NCI-H345 (cell line): ENCODE data around the gene SLC38A10.

Experiments
- DNase-seq: peaks from one replicate; lab custom pipeline; 2025; lab: John Stamatoyannopoulos, UW

The SLC38A10 gene

DNA sequence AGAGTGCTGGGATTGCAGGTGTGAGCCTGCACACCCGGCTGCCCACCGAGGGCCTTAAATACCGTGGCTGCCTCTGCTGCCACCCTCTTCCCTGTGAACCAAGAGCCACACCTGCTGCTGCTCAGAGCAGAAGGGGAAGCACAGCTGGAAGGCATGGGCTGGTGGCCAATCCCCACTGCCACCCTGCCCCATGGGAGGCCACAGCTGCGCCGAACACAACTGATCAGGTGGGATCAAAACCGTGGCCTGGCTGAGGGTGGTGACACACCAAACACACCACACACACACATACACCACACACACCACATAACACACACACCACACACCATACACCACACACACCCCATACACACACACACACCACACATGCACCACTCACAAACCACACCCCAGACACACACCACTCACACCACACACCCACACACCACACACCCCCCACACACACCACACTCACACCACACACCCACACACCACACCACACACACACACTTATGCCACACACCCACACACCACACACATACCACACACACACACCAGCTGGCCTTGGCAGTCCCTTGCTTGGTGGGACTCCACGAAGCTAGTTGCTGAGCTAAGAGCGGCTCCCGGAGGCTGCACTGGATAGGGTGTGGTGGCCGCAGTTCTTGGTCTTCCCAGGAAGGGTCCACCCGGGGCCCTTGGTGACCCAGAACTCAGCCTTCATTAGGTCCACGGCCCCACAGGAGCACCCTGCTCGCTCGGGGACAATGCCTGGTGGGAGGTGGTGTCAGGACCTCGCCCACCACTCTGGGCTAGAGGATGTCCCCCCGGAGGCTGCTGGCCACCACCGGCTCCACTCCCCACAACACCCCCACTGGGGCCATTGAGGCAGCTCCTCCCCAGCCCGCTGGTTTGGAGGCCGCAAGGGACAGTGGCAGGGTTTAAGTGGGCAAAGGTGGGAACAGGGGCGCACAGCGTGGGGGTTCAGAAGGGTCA lies 87.2 kb downstream of the SLC38A10 start:
- DNase-seq: peak; percentile 77

DNA sequence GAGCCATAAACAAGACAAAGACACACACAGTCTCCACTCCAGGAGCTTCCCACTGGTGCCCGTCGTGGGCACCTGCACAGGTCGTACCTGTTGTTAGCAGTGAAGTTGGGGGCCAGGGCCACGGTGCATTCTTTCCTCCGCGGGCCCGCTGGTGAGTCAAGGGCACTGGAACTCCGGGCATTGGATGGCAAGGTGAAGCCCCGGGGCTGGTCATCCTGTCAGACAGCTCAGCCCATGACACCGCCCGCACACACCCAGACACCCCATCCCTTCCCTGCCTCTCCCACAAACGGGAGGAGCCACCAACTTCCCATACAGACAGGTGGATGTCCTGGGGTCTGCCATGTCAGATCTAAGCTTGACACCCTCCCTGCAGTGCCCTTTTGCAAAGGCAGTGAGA lies 88.5 kb downstream of the SLC38A10 start:
- no peak for DNase-seq

DNA sequence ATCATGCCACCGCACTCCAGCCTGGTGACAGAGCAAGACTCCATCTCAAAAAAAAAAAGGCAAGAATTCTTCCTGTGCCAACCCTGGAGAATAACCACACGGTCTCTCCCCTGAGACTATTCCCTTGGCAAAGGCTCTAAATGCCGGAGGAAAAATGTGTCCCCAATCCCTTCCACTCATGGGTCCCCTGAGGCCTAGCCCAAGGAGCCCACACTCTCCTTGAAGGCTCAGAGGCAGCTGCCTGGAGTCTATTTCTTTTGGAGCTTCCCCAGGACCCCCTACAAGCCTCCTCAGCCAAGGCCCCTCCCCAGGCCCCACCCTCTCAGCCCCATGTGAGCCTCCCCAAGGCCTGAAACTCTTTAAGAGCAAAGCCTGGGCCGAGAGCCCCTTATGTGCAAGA lies 88.9 kb downstream of the SLC38A10 start:
- DNase-seq: no peak

DNA sequence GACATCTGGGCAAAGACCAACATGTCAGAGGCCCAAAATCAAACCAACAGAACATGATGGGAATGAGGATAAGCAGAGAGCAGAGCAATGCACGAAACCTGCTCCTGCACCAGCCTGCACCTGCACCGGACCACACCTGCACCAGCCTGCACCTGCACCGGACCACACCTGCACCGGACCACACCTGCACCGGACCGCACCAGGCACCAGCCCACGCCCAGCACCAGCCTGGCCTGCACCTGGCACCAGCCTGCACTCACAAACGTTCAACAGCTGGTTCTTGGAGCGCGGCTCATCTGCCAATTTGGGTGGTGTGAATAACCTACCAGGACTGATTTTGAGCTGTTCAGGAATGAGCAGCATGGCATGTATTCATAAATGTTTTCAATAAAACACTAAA lies 90.5 kb downstream of the SLC38A10 start:
- DNase-seq: no peak

DNA sequence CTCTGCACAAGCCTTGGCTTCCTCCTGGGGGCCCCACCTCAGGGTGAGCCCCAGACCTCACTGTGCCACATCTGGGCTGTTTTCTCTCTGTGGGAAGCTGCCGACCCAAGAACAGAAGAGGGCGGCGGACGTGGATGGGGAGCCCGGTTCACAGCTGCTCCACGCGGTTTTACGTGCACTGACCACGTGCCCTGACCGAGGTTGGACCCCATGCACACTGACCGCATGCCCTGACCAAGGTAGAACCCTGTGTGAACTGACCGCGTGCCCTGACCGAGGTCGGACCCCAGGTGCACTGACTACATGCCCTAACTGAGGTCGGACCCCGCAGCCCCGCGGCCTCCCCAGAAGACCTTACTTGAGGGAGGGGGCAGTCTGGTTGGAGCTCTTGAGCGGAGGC lies 92.0 kb downstream of the SLC38A10 start:
- DNase-seq: no peak

DNA sequence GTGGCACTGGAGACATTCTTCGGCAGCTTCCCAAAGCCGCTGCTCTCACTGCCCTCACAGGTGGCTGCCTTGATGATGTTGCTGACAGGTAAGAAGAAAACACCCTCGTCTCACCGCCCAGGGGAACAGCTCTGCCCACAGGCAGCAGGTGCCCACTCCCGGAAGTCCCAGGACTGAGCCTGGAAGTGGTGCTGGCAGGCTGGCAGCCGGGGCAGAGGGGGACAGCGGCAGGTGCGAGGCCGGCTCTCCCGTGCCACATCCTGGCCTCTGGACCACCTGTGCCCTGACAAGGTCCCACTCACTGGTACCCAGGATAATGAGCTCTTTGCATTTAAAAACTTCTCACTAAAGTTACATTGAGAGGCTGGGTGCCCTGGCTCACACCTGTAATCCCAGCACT lies 92.8 kb downstream of the SLC38A10 start:
- no peak for DNase-seq

DNA sequence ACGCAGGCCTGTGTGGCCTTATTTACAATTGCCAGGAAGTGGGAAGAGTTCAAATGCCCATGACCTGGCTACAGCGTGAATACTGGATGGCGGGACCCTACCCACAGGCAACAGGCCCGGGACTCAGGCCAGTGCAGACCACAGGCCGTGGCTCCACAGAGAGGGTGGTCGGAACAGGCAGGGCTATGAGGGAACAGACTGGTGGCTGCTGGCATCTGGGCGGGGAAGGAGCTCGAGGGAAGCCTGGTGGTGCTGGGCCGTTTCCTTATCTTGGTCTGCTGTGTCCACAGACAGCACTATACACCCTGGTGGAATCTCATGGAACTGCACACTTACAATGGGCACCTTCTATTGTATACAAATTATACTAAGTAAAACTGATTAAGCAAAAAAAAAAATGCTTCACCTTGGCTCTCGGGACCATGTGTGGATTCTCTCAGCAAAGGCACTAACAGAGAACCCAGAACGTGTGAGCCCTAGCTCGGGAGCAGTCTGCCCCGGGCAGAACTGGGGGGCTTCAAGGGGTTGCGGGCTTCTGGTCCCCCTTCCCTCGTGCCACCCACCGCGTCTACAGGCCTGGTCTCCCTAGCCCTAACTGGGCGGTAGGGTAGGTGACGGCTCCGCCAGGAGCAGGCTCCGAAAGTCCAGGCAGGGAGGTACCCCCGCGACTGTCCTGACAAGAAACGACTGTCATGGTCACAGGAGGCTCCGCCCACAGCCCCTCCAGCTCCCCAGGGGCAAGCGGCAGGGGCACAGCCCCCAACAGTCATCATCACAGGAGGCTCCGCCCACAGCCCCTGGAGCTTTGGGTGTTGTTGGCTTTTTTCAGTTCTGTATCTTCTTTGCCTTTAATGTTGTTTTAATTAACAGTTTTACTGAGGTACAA lies 94.2 kb downstream of the SLC38A10 start:
- no peak for DNase-seq

DNA sequence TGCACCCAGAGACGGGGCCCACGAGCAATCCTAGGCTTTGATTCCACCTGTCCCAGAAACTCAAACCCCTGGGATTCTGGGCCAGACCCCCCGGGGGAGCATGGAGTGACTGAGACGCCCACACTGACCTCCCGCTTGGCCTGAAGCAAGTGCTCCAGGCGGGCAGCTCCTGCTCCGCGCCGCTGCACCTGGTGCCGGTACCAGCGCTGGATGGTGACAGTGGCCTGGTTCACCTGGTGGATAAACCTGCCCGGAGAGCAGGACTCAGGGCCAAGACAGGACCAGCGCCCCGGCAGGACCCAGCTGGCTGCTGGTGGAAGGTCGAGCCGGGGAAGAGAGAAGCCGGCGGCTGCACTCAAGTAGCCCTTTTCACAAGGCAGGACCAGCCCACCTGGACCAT lies 94.9 kb downstream of the SLC38A10 start:
- DNase-seq: no peak

DNA sequence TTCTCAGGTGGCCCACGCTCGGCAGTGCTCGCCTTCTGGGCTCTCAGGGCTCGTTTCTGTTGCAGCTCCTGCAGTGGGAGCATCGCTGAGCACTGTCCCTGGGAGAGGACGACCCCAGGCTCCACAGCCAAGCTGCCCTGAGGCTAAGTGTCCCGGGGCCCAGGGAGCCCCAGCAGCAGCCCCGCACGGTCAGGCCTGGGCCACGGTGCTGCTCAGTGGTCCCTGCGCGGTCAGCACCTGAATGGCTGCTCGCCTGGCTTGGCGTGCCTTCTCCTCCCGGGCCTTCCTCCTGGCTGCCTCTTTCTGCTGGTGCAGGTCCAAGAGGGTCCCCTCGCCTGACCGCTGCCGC lies 95.7 kb downstream of the SLC38A10 start:
- DNase-seq: no peak

DNA sequence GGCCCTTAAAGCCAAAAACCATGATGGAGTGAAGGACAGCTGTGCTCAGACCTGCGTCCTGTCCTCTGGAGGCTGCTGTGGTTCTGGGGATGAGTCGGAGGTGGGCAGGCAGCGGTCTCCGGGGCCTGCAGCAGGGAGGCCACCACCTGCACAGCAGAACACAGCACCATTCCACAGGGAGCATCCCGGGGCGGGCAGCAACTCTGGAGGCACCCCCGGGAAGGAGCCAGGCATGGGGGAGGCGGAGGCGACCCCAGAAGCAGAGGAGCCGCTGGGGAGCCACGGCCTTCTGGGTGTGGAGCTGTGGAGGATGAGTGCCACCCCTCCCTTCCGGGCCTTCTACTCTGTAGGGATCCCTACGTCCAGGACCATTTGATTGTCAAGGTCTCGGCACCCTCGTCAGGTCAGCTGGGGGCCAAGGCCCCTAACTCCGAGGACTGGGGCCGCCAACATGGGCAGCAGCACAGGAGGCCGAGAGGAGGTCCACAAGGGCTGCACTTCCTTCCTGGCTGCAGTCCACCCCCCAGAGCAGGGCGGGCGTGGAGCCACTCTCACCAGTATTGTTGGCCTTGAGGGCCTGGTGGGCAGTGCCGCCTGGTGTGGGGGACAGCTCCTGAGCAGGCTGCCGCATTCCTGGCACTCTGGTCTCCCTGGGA lies 96.2 kb downstream of the SLC38A10 start:
- DNase-seq: no peak

DNA sequence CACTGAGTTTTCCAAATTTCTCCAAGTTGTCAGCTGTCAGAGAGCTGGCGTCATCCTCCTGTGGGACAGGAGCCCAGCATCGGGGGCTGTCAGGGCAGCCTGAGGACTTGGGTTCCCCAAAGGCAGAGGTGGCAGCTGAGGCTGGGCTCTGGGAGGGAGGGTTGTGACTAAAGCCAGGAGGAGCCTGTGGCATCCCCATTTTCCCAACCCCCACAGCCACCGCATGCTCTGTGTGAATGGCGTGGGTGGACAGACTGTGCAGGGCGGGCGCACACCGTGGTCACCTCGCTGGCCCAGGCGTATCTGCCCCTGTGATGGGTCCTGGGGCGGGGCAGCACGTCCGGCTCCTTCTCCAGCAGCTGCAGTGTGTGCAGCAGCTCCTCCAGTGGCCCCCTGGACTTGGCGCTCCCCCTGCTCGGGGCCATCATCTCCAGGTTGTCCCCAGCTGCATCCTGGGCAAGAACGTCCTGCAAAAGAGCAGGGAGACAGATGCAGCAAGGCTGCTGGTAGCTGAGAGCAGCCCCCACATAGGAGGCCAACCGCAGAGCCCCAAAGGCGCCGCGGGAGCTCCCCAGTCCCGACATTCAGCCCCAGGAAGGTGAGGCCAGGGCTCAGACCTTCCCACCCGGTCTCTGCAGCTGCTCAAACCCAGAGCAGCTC lies 97.1 kb downstream of the SLC38A10 start:
- no peak for DNase-seq

DNA sequence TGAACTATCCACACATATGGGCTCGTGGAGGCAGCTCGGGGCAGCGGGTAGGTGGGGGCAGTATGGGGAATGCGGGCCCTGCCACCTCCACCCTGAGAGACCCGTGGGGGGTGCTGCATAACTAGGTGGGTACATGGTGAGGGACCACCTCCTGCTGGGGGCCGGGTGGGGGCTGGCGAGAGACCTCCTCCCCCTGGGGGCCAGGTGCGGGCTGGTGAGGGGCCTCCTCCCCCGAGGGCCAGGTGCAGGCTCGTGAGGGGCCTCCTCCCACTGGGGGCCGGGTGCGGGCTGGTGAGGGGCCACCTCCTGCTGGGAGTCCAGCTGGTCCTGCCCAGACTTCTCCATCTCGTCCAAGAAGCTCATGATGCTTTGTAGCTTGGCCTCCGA lies 97.7 kb downstream of the SLC38A10 start:
- DNase-seq: no peak

DNA sequence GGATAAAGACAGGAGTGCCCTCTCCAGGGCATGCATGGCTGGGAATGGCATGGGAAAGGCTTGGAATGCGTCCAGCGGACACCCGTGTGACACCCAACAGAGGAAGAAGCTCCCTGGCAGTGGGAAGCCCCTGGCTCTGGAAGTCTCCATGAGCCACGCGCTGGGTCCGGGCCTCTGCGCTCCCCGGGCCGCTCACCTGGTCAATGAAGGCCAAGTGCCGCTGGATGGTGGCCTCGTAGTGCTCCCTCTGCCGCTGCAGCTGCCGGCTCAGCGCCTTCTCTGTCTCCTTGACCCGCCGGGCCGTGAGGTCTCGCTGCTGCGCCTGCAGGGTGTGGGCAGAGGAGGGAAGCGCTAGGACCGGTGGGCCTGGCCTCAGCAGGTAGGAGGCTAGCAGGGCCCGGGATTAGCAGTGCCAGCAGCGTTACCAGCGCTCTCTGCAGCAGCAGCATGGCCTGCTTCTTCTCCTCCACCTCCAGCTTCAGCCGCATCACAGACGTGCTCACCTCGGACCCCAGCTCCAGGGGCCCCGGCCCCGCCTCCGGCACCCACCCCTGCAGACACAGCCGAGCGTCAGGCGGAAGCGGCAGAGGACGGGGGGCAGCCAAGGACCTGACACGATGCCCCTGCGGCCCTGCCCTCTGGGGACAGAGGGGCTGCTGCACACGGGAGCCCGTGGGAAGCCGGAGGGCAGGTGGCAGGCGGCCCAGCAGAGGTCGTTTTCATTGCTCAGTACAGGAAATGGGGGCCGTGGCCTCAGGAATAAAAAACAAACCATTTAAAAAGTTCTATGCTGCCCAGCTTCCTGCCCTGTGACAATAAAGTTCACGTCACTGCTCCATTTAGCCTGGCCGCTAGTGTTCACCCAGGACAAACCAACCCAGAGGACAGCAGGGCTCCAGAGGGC lies 98.3 kb downstream of the SLC38A10 start:
- no peak for DNase-seq

DNA sequence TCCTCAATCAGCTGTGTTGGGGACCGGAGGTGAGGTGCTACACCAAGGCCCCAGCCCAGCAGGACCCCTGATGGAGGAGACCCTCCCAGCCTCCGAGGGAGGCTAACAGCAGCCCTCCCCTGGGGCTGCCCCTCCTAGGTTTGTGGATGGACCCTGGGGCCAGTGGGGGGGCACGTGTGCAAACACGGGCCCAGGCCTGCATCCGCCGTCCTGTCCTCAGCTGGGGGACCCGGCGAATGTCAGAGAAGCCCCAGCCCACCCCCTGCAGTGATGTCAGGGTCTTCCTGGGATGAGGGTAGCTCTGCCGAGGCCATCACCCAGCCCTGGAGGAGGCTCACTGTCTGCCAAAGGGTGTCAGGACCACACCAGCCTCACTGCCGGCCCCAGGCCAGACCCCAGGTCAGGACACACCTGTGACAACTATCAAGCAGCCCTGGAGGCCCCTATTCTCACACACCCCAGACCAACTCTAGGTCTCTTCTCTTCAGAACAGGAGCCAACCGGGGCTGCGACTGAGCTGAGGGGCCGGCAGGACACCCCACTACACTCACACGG lies 99.1 kb downstream of the SLC38A10 start:
- no peak for DNase-seq
